Mucosa of stomach (tissue), 1 donor: Measurements from ENCODE around the gene HBE1.

ENCODE experiments used
- H3K27me3 ChIP-seq: one replicate; pipeline ENCODE4 v1.7.0; 2013; ENCODE audit warnings: mild to moderate bottlenecking, low read length; ENCODE audit not compliant: control insufficient read depth, insufficient read depth
- H3K36me3 ChIP-seq: one replicate; pipeline ENCODE4 v1.7.0; 2013; ENCODE audit warnings: low read length; ENCODE audit not compliant: control insufficient read depth, insufficient read depth
- H3K4me1 ChIP-seq: one replicate; pipeline ENCODE4 v1.7.0; 2013; ENCODE audit warnings: mild to moderate bottlenecking, low read length; ENCODE audit not compliant: control insufficient read depth, insufficient read depth
- H3K4me3 ChIP-seq: one replicate; pipeline ENCODE4 v1.7.0; 2013; ENCODE audit warnings: low read length
- H3K9ac ChIP-seq: one replicate; pipeline ENCODE4 v1.7.0; 2013; ENCODE audit warnings: mild to moderate bottlenecking, low read length, moderate library complexity
- H3K9me3 ChIP-seq: one replicate; pipeline ENCODE4 v1.7.0; 2013; ENCODE audit warnings: mild to moderate bottlenecking, low read length, moderate library complexity; ENCODE audit not compliant: control insufficient read depth
- donor health status: Pancreatic carcinoma.

Gene HBE1

DNA sequence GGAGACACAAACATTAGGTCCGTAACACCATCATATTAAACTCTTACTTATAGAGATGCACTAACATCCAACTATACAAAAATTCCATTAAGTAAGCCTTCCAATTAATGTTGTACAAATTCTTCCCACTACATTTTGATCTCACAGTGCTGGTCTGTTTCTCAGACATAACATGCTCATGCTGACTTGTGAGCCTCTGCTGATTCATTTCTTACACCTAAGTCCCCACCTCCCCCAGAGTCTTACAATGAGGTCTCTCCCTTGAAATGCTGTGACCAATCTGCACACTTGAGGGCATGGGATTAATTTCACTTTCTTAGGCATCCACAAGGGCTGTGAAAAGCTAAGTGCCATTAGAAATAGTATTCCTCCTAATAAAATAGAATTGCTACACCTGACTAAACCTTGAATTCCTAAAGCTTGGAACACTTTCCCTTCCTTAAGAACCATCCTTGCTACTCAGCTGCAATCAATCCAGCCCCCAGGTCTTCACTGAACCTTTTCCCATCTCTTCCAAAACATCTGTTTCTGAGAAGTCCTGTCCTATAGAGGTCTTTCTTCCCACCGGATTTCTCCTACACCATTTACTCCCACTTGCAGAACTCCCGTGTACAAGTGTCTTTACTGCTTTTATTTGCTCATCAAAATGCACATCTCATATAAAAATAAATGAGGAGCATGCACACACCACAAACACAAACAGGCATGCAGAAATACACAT, 22.1 kb downstream of the HBE1 start:
- no peaks in the 10 kb centered on the region for H3K9me3 ChIP-seq
- no peaks in the 10 kb centered on the region for H3K4me1 ChIP-seq
- H3K27me3 ChIP-seq: no peaks in the 10 kb centered on the region
- no peaks in the 10 kb centered on the region for H3K36me3 ChIP-seq
- no peak overlapping the region for H3K4me3 ChIP-seq
- H3K9ac ChIP-seq: no peak overlapping the region

DNA sequence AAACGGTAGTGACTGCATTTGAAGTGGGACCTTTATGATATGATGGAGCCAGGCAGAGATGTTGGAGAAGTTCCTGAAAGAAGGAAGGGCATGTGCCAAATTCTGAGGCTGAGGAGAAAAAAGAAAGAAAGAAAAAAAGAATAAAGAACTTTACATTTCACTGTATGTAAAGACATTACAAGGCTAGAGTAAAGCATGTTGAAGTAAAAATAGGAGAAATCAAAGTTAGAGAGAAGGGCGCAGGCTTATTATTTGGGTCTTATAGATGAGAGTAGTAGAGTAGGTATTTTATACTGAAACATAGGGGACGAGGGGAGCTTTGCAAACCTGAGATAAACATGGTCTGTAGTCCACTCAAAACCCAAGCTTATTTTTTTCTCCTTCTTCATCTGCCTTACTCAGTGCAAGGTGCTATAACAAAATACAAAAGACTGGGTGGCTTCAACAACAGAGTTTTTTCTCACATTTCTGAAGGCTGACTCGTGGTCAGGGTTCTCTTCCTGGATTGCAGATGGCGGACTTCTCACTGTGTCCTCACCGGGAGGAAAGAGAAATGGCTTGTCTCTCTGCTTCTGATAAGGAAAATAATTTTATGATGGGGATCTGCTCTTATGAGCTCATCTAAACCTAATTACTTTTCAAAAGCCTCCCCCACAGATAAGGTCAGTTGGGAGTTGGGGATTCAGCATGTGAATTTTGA, 22.8 kb downstream of the HBE1 start:
- no peak overlapping the region for H3K4me3 ChIP-seq
- no peaks in the 10 kb centered on the region for H3K27me3 ChIP-seq
- H3K36me3 ChIP-seq: no peaks in the 10 kb centered on the region
- no peaks in the 10 kb centered on the region for H3K9me3 ChIP-seq
- H3K4me1 ChIP-seq: no peaks in the 10 kb centered on the region
- no peak overlapping the region for H3K9ac ChIP-seq

DNA sequence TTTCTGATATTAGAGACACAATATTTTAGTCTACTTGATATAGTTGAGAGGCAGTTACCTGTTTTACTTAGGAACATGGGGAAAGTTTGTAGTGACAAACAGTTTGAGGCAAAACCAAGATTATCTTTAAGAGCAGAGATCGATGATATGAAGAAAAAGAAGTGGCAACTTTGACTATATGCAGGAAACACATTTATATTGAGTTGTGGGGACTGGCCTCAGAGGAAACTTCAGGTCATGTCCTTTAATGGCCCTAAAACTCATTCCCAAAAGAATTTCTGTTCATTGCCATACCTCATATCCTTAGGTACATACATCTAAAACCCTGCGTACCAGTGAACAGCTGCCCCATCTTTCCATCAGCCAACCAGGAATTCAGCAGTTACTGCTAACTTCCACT, 24.6 kb downstream of the HBE1 start:
- H3K9me3 ChIP-seq: no peaks in the 10 kb centered on the region
- no peak overlapping the region for H3K9ac ChIP-seq
- no peaks in the 10 kb centered on the region for H3K36me3 ChIP-seq
- no peak overlapping the region for H3K4me3 ChIP-seq
- no peaks in the 10 kb centered on the region for H3K4me1 ChIP-seq
- no peaks in the 10 kb centered on the region for H3K27me3 ChIP-seq

DNA sequence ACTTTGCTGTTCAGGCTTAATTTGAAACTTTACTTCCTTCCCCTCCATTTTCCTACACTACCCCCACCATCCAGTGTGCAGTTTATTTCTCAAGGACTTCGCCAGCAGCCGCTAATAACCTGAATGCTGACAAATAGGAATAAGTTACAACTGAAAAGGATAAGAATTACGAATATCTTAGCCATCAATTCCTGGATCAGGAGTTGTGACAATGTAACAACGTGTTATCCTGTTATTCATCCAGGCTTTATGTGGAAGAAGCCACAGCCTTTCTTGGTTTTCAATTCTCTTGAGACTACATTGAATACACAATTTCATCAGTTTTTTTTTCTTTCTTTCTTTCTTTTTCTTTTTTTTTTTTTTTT, 25.9 kb downstream of the HBE1 start:
- Histone ChIP-seq H3K36me3 (no peaks in the 10 kb centered on the region), H3K9ac (no peak overlapping the region), H3K4me1 (no peaks in the 10 kb centered on the region), H3K4me3 (no peak overlapping the region), H3K9me3 (no peaks in the 10 kb centered on the region), H3K27me3 (no peaks in the 10 kb centered on the region)

DNA sequence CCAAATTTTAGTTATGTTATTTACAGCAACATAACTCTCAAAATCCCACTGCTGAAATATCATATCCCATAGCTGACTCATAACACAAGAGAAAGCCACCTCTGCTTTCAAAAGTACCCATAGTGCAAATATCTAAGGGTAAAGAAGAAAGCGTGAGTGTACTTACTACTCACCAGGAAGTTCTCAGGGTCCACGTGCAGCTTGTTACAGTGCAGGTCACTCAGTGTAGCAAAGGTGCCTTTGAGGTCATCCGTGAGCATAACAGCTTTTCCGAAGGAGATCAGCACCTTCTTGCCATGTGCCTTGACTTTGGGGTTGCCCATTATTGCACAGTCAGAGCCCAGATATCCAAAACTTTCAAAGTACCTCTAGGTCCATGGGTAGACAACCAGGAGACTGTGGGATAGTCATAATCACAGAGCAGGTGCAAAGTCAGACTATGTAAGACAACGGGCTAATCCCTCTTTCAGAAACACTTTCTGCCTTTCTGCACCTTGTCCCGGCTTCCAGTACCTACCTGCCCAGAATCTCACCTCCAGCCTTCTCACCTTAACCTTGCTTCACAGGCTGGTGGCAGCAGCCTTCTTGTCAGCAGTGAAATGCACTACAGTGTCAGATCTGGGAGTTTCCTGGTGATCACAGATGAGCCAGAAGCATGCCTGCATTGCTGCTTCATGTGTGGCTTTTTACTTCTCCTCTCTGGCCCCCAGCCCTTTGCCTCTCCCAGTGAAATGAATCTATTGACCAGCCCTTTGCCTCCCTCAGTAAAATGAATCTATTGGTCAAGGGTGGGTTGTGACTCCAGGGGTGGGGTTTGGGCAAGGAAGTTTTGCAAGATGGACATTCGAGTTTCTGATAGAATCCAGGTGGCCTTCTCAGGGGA, 26.6 kb downstream of the HBE1 start:
- H3K36me3 ChIP-seq: no peaks in the 10 kb centered on the region
- H3K4me1 ChIP-seq: no peaks in the 10 kb centered on the region
- H3K4me3 ChIP-seq: no peak overlapping the region
- no peaks in the 10 kb centered on the region for H3K9me3 ChIP-seq
- no peak overlapping the region for H3K9ac ChIP-seq
- no peaks in the 10 kb centered on the region for H3K27me3 ChIP-seq

DNA sequence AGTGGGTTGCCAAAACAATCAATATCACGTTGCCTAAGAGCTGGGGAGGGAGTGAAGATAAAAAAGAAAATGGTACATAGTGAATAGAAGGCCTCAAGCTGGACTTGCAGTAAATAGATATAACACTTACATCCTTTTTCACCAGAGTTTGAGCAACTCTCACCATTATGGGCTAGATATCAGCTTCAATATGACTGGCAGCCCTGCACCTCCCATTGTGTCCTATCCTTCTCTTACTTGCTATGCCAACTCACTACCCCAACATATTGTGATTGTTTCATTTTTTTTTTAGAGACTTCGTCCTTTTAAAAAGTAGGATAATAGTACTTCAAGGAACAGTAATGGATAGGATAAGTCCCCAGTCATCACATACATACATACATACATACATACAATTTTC, 27.5 kb downstream of the HBE1 start:
- H3K36me3 ChIP-seq: no peaks in the 10 kb centered on the region
- no peak overlapping the region for H3K4me3 ChIP-seq
- no peak overlapping the region for H3K9ac ChIP-seq
- no peaks in the 10 kb centered on the region for H3K4me1 ChIP-seq
- H3K9me3 ChIP-seq: no peaks in the 10 kb centered on the region
- H3K27me3 ChIP-seq: no peaks in the 10 kb centered on the region

DNA sequence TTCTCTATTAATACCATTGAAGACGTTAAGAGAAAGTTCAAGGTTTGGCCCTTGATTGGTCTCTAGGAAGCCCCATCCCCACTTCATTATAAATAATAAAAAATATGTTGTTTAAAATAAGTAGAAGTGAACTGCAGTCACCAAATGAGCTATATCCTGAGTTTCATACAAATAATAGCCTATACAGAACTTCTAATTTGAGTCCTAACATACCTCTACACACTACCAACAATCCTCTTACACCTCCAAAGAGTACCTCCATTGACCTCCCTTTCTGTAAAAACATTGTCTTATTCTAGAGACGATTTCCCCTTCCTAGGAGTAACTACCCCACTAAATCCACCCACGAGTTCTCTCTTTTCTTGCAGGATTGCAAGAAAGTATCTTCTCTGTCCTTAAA, 28.3 kb downstream of the HBE1 start:
- Histone ChIP-seq H3K4me3 (no peak overlapping the region), H3K9ac (no peak overlapping the region), H3K4me1 (no peaks in the 10 kb centered on the region), H3K36me3 (no peaks in the 10 kb centered on the region), H3K9me3 (no peaks in the 10 kb centered on the region), H3K27me3 (no peaks in the 10 kb centered on the region)

DNA sequence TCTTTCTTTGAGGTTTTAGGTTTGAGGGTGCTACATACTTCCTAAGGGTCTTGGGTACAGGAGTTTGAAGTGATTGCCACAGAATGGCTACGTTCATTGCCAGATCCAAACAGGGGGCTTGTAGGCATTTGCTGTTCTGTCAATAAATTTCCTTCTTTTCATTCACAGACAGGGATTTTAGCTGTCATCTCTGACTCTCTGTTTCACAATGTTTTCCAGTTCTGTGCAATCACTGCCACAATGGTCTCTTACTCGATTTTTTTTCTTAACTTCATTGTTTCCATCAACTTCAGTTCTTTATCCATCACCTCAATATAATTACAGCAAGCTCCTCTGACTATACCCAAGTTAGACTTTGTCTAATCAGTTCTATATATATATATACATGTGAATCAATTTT, 29.3 kb downstream of the HBE1 start:
- Histone ChIP-seq H3K4me1 (no peaks in the 10 kb centered on the region), H3K4me3 (no peak overlapping the region), H3K36me3 (no peaks in the 10 kb centered on the region), H3K9me3 (no peaks in the 10 kb centered on the region), H3K9ac (no peak overlapping the region), H3K27me3 (no peaks in the 10 kb centered on the region)

DNA sequence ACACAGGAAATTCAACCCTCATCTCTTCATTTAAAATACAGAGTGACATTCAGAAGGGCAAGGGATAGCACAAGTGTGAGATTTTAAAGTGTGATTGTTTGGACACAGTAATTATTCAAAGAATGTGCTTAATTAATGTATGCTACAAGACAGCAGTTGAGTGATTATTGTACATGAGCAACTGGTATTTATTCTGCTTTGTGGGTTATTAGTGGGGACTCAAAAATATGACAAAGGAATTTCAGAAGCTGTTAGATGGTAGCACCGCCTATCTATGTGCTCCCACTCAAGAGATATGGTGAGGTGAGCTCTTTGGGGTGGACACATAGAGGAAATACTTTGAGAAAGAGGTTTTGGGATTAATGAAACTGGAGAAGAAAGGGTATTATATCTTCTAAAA, 29.7 kb downstream of the HBE1 start:
- H3K4me3 ChIP-seq: no peak overlapping the region
- no peaks in the 10 kb centered on the region for H3K27me3 ChIP-seq
- H3K9me3 ChIP-seq: no peaks in the 10 kb centered on the region
- no peaks in the 10 kb centered on the region for H3K36me3 ChIP-seq
- H3K4me1 ChIP-seq: no peaks in the 10 kb centered on the region
- no peak overlapping the region for H3K9ac ChIP-seq

DNA sequence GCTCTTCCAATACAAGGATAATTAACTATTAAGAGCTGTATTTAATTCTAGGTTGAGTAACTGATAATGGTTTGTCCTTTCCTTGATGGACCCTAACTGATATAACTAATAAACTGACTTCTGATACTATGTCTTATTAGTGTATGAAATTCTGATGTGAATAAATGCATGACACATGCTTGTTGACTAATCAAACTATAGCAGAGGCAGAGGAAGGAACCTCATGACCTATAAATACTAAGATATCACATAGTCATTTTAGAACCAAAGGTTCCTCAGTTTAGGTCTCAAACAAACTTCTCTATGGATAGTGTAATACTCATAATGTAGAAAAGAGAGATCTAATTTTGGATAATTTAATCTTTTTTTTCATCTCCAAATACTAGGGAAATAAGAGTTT, 30.7 kb downstream of the HBE1 start:
- no peak overlapping the region for H3K4me3 ChIP-seq
- no peaks in the 10 kb centered on the region for H3K36me3 ChIP-seq
- no peaks in the 10 kb centered on the region for H3K27me3 ChIP-seq
- no peaks in the 10 kb centered on the region for H3K9me3 ChIP-seq
- no peaks in the 10 kb centered on the region for H3K4me1 ChIP-seq
- H3K9ac ChIP-seq: no peak overlapping the region

DNA sequence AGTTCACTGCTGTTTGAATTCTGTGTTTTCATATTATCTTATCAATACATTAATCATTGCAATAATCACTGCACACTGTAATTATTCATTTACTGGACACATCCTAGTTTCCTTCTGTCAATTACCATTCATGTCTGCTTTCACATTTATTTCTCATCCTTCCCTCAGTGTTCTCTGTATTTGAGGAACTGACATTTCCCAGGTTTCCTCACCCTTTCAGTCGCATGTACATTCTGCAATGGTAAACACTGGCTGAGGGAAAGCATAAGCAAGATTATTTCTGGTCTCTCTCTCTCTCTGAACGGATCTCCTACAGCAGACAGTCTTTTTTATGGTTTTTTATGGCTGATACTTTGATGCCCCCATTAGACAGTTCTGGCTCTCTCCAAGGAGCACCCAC, 31.3 kb downstream of the HBE1 start:
- Histone ChIP-seq H3K36me3 (no peaks in the 10 kb centered on the region), H3K4me3 (no peak overlapping the region), H3K4me1 (no peaks in the 10 kb centered on the region), H3K27me3 (no peaks in the 10 kb centered on the region), H3K9me3 (no peaks in the 10 kb centered on the region), H3K9ac (no peak overlapping the region)

DNA sequence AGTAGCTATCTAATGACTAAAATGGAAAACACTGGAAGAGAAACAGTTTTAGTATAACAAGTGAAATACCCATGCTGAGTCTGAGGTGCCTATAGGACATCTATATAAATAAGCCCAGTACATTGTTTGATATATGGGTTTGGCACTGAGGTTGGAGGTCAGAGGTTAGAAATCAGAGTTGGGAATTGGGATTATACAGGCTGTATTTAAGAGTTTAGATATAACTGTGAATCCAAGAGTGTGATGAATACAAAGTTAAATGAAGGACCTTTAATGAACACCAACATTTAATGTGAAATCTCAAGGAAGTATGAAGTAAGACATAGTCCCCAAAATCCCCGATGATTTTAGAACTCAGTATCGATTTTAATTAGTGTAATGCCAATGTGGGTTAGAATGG, 32.3 kb downstream of the HBE1 start:
- H3K4me1 ChIP-seq: no peaks in the 10 kb centered on the region
- no peak overlapping the region for H3K9ac ChIP-seq
- no peaks in the 10 kb centered on the region for H3K9me3 ChIP-seq
- H3K27me3 ChIP-seq: no peaks in the 10 kb centered on the region
- no peak overlapping the region for H3K4me3 ChIP-seq
- H3K36me3 ChIP-seq: no peaks in the 10 kb centered on the region
